NCI-H1436 treated with DMSO at 0.1 percent for 48 hours (cell line): Measurements from ENCODE around the gene RAP1GAP.

Experiments
- DNase-seq: peaks from one replicate; lab custom pipeline; 2025; lab: John Stamatoyannopoulos, UW

Gene RAP1GAP

GRCh38 chr1:21590126-21590880 lies 78.9 kb downstream of the RAP1GAP start:
- peak; percentile 47 for DNase-seq

- DNase-seq = no peak
Observed at GRCh38 chr1:21589618-21590017, 79.5 kb downstream of the RAP1GAP start.

GRCh38 chr1:21587602-21587953 lies 81.6 kb downstream of the RAP1GAP start:
- DNase-seq = no peak

GRCh38 chr1:21586846-21587601 lies 82.1 kb downstream of the RAP1GAP start:
- DNase-seq = no peak

GRCh38 chr1:21586222-21586621 lies 82.9 kb downstream of the RAP1GAP start:
- no peak for DNase-seq

- DNase-seq = no peak
Observed at GRCh38 chr1:21585037-21585436, 84.1 kb downstream of the RAP1GAP start.

GRCh38 chr1:21584096-21584495 lies 85.1 kb downstream of the RAP1GAP start:
- no peak for DNase-seq

GRCh38 chr1:21579791-21580190 lies 89.4 kb downstream of the RAP1GAP start:
- DNase-seq = no peak

- DNase-seq = no peak
Observed at GRCh38 chr1:21577933-21578332, 91.2 kb downstream of the RAP1GAP start.

GRCh38 chr1:21577324-21577723 lies 91.8 kb downstream of the RAP1GAP start:
- DNase-seq = no peak

GRCh38 chr1:21576798-21577187 lies 92.4 kb downstream of the RAP1GAP start:
- DNase-seq = no peak

- no peak for DNase-seq
Observed at GRCh38 chr1:21576031-21576797, 92.9 kb downstream of the RAP1GAP start.

- DNase-seq = no peak
Observed at GRCh38 chr1:21575351-21575942, 93.7 kb downstream of the RAP1GAP start.

- no peak for DNase-seq
Observed at GRCh38 chr1:21574466-21575151, 94.5 kb downstream of the RAP1GAP start.

- DNase-seq = peak; percentile 55
Observed at GRCh38 chr1:21573971-21574465, 95.1 kb downstream of the RAP1GAP start.

GRCh38 chr1:21573475-21573874 lies 95.7 kb downstream of the RAP1GAP start:
- no peak for DNase-seq

- DNase-seq = no peak
Observed at GRCh38 chr1:21572735-21573277, 96.4 kb downstream of the RAP1GAP start.

- no peak for DNase-seq
Observed at GRCh38 chr1:21572221-21572620, 96.9 kb downstream of the RAP1GAP start.

- no peak for DNase-seq
Observed at GRCh38 chr1:21570885-21571284, 98.3 kb downstream of the RAP1GAP start.

- DNase-seq = no peak
Observed at GRCh38 chr1:21570528-21570875, 98.7 kb downstream of the RAP1GAP start.

GRCh38 chr1:21569820-21570527 lies 99.2 kb downstream of the RAP1GAP start:
- DNase-seq = no peak
